Esophagus muscularis mucosa (tissue), 4 donors: ENCODE results near the gene ZNF584. TPM values are rescaled to one million over a fixed set of nuclear protein-coding genes. Genes with fewer than 3 reads are reported as not detected.

ENCODE experiments used
- DNase-seq: peaks from one replicate; pipeline ENCODE4 v3.0.0-alpha.2; 2017; ENCODE audit errors: extremely low spot score
- H3K27ac ChIP-seq, 4 donors: fragments of 200-600 bp; sonication (generic); replicated peaks in 1 of 4; 1 replicate in 3 of 4; 2 replicates in 1 of 4; pipeline ENCODE4 v1.5.1; 2016 to 2019; ENCODE audit warnings: mild to moderate bottlenecking in 1 of 4
- H3K27me3 ChIP-seq, 4 donors: fragments of 200-600 bp; sonication (generic); one replicate each; pipeline versions ENCODE4 v1.5.1 to v1.6.0; 2016 to 2019
- H3K36me3 ChIP-seq, 4 donors: fragments of 200-600 bp; sonication (generic); one replicate each; pipeline ENCODE4 v1.5.1; 2016 to 2019
- H3K4me1 ChIP-seq, 4 donors: fragments of 200-600 bp; sonication (generic); one replicate each; pipeline ENCODE4 v1.5.1; 2016 to 2019
- H3K4me3 ChIP-seq, 4 donors: fragments of 200-600 bp; sonication (generic); 1 replicate in 2 of 4; 2 replicates in 2 of 4; pipeline ENCODE4 v1.5.1; 2016 to 2019; ENCODE audit warnings: mild to moderate bottlenecking in 4 of 4, moderate library complexity in 1 of 4
- H3K9me3 ChIP-seq, 4 donors: fragments of 200-600 bp; sonication (generic); 1 replicate in 3 of 4; 2 replicates in 1 of 4; pipeline ENCODE4 v1.5.1; 2016 to 2019
- EP300 ChIP-seq: sonication (generic); formaldehyde crosslinking; IDR thresholded peaks from one replicate; pipeline ENCODE4 v1.6.1; 2017; ENCODE audit warnings: antibody characterized with exemption
- POLR2A ChIP-seq: fragments of 450-650 bp; IDR thresholded peaks from one replicate; pipeline ENCODE4 v1.6.1; 2017; ENCODE audit warnings: antibody characterized with exemption, moderate library complexity, mild to moderate bottlenecking, low read depth
- POLR2AphosphoS5 ChIP-seq, 2 donors: sonication (generic); formaldehyde crosslinking; IDR thresholded peaks; one replicate each; pipeline ENCODE4 v1.6.1; 2017; ENCODE audit warnings: antibody characterized with exemption in 2 of 2
- WGBS: methylation state at CpG from one replicate; pipeline ENCODE4 v1.1.5; 2018; 5-methylcytosine and 5-hydroxymethylcytosine counted together
- intact Hi-C: fragments of 100-400 bp; cut with DNase I; formaldehyde crosslinking; loops from one replicate; pipeline ENCODE4 v1.15.1; 2023
- total RNA-seq, 4 donors: library from RNA; depleted of rRNA; stranded (reverse); fragments of >200 nt; gene quantifications; one replicate each; pipeline versions ENCODE4 v1.1.0 to v1.2.1, GENCODE V29; 2016
- TF ChIP-seq, protein P1 (sequence below), 3 experiments: fragments of 200-600 bp in 2 of 3; fragments of 450-650 bp in 1 of 3; sonication (generic) in 2 of 3; IDR thresholded peaks; one replicate each; pipeline ENCODE4 v1.5.1; 2017 to 2019; ENCODE audit warnings: antibody characterized with exemption in 3 of 3, mild to moderate bottlenecking in 2 of 3, moderate library complexity in 1 of 3

Gene ZNF584
- total RNA-seq = 10 to 100 TPM; 11.6 to 24.2 (median 18.9) TPM

DNA sequence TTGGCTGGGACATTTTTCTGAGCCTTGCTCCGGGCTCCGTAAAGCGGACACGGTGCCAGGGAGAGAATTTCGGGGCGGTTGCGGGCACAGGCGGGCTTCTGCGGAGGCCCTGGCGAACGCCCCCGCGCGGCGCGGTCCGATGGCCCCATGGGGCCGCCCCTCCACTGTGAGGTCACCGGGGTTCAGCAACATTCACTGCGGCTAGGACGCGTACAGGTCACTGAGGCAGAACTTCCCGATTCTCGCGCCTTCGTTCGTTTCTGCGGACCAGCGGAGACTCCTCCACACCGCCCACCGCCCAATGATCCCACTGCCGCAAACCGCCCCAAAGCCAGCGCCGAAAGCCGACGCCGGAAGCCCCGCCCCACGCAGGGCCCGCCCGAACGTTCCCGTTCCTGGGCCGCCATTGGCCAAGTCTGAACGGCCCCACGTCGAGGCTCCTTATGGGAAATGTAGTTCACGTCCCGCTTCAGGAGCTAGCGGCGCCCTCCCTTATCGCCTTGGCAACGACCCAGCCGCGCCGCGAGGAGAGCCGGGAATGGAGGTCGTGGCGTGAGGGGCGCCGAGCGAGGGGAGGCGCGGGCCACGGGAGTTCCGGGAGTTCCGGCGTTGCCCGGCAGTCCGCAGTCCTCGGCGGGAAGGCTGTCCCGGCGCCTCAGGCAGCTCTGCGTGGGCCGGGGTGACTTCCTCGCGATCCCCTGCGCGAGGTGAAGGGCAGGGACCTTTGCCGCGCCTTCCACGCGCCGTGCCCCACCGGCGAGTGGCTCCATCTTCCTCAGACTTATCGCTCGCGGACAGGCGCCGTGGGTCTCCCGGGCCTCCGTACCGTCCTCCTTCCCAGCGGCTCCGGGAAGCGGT lies at the start of gene ZNF584:
ZNF584 (plus strand) TSS at position 498 of the 858 bp plus-strand sequence. CDS start 499 bp downstream, outside the sequence.
- H3K36me3 ChIP-seq = peaks cover 0 to 2% (median 0%) of the 10 kb centered on the region in 4 donors
- 0% methylated on average over 45 of the region's 100 CpGs for WGBS
- intact Hi-C loops = no loop called here

DNA sequence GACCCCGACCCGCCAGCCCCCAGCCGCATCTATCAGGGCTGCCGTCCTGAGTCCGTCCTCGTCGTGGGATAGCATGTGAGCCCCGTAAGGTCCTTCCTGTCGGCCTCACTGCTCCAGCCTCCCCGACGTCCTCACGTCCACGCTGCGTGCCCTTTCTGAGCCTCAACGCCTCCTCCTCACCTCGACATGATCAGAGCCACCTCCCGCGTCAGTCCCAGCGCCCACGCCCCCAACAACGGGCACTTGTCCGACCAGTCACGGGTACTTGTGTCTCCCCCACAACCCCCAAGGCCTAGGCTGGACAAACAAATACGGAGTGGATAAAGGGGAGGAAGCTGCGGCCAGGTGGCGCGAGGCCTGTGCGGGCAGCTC lies 46.6 kb upstream of the ZNF584 start:
- WGBS = 2% methylated on average over 25 of the region's 28 CpGs
- H3K27me3 ChIP-seq = peaks cover 0 to 18% (median 0%) of the 10 kb centered on the region in 4 donors
- no peaks in the 10 kb centered on the region for H3K9me3 ChIP-seq
- TF ChIP-seq, protein P1, sequence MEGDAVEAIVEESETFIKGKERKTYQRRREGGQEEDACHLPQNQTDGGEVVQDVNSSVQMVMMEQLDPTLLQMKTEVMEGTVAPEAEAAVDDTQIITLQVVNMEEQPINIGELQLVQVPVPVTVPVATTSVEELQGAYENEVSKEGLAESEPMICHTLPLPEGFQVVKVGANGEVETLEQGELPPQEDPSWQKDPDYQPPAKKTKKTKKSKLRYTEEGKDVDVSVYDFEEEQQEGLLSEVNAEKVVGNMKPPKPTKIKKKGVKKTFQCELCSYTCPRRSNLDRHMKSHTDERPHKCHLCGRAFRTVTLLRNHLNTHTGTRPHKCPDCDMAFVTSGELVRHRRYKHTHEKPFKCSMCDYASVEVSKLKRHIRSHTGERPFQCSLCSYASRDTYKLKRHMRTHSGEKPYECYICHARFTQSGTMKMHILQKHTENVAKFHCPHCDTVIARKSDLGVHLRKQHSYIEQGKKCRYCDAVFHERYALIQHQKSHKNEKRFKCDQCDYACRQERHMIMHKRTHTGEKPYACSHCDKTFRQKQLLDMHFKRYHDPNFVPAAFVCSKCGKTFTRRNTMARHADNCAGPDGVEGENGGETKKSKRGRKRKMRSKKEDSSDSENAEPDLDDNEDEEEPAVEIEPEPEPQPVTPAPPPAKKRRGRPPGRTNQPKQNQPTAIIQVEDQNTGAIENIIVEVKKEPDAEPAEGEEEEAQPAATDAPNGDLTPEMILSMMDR (IDR thresholded peaks at IDR 0.05) = no peak
- TF ChIP-seq POLR2AphosphoS5 (IDR thresholded peaks at IDR 0.05) (no peak), EP300 (no peak), POLR2A (no peak)
- DNase-seq = no peak
- intact Hi-C loops = no loop called here
- H3K4me1 ChIP-seq = peaks cover 11 to 28% (median 18%) of the 10 kb centered on the region in 4 donors
- H3K4me3 ChIP-seq = peak overlapping the region; percentile 70 to 83 (median 80)
- H3K36me3 ChIP-seq = peaks cover 0 to 7% (median 3%) of the 10 kb centered on the region in 4 donors
- H3K27ac ChIP-seq = peak overlapping the region; percentile 85 to 96 (median 94)

More for the DNA sequence above, at the start of gene ZNF584:
- Histone ChIP-seq H3K4me3 (peak within 1 kb of the TSS; percentile 84 to 92 (median 88)), H3K27ac (peak within 1 kb of the TSS; percentile 84 to 92 (median 90)), H3K4me1 (peaks cover 17 to 27% (median 26%) of the 10 kb centered on the region in 4 donors), H3K9me3 (no peaks in the 10 kb centered on the region), H3K27me3 (no peaks in the 10 kb centered on the region)
- TF ChIP-seq POLR2A = peak; percentile 66
- TF ChIP-seq, protein P1 (IDR thresholded peaks at IDR 0.05) = no peak
- TF ChIP-seq POLR2AphosphoS5 (IDR thresholded peaks at IDR 0.05) = peak; percentile 91
- no peak for TF ChIP-seq EP300
- DNase-seq = peak; percentile 98

DNA sequence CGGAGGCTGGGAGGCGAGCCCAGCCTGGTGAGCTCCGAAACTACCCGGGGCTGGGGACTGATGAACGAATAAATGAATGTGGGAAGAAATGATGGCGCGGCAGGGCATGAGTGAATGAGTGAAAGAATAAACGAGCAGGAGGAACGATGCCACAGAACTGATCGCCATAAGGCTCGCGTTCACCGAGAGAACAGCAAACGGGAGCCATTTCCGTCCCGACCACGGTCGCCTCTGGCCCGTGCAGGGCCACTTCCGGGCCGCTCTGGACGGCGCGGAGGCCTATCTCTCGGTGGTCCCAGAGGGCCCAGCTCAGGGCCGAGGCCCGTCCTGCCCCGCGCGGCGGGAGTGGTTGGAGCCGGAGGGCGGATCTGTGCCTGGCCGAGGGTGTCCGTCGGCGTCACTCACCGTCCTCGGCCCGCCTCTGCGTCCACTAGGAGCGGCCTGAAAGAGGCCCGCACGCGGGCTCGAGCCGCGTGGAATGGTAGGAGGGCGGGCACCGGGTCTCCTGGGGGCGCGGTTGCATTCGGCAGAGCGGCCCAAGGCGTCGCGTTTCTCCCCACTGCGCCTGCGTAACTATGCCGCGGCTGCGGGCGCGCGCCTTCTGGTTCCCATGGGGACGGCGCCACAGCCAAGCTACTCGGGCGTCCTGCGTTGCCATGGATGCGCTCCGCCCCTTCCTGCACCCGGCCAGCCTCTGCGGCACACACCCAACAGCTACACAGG lies 46.0 kb upstream of the ZNF584 start, which contains the start of gene ZNF497:
ZNF497 (minus strand) TSS at position 480 of the 723 bp plus-strand sequence. CDS start 5,116 bp downstream, outside the sequence.
- intact Hi-C loops = no loop called here
- under 1% methylated on average over 42 of the region's 74 CpGs for WGBS

DNA sequence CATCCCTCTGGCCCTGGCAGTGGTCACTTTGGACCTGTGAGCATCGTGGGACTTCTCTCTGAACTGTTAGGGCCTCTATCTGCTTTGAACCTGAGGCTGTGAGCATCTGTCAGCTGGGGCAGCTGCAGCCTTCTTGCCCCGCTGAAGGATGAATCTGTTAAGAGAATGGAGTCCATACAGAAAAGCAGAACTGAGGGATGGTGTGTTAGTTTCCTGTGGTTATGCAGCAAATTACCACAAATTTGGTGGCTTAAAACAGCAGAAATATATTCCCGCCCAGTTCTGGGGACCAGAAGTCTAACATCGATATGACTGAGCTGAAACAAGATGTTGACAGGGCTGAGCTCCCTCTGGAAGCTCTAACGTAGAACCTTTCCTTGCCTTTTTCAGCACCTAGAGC lies 44.3 kb upstream of the ZNF584 start:
- Histone ChIP-seq H3K4me1 (peaks cover 9 to 17% (median 12%) of the 10 kb centered on the region in 4 donors), H3K27me3 (peaks cover 0 to 24% (median 0%) of the 10 kb centered on the region in 4 donors), H3K9me3 (no peaks in the 10 kb centered on the region), H3K36me3 (peaks cover 0 to 10% (median 4%) of the 10 kb centered on the region in 4 donors), H3K27ac (no peak overlapping the region), H3K4me3 (no peak overlapping the region)
- intact Hi-C loops = no loop called here
- DNase-seq = no peak
- TF ChIP-seq POLR2AphosphoS5 (IDR thresholded peaks at IDR 0.05) (no peak), POLR2A (no peak), EP300 (no peak)
- TF ChIP-seq, protein P1 (IDR thresholded peaks at IDR 0.05) = no peak
- 80% methylated on average over 5 of the region's 5 CpGs for WGBS

More for the DNA sequence above, 46.0 kb upstream of the ZNF584 start, which contains the start of gene ZNF497:
- peak within 1 kb of the TSS; percentile 85 to 96 (median 94) for H3K27ac ChIP-seq
- TF ChIP-seq POLR2AphosphoS5 (IDR thresholded peaks at IDR 0.05) (peak; percentile 80 to 90), EP300 (no peak), POLR2A (no peak)
- TF ChIP-seq, protein P1 (IDR thresholded peaks at IDR 0.05) = peak in 2 of 3 experiments; percentile 2 to 30
- peaks cover 0 to 8% (median 3%) of the 10 kb centered on the region in 4 donors for H3K36me3 ChIP-seq
- DNase-seq = peak; percentile 98
- H3K4me1 ChIP-seq = peaks cover 9 to 23% (median 14%) of the 10 kb centered on the region in 4 donors
- no peaks in the 10 kb centered on the region for H3K9me3 ChIP-seq
- H3K27me3 ChIP-seq = peaks cover 0 to 18% (median 0%) of the 10 kb centered on the region in 4 donors
- peak within 1 kb of the TSS; percentile 70 to 83 (median 80) for H3K4me3 ChIP-seq
